GM18502 (cell line): ENCODE measurements around the gene ZNF813.
A peak's percentile ranks its signal among the peaks of the same experiment; 100 is the strongest.
"Not testable (repeated sequence)": the region's sequence is repeated elsewhere in the genome, so short reads cannot be mapped to it uniquely, and the experiment has no call there.

Experiments
- ATAC-seq: cut with Tn5 transposase; IDR thresholded peaks from one replicate; pipeline ENCODE4 v1.9.1; 2021; ENCODE audit warnings: mild to moderate bottlenecking; ENCODE audit not compliant: unreplicated experiment, poor library complexity

Gene ZNF813

GRCh38 chr19:53467485-53468262 lies at the start of gene ZNF813:
Gene ZNF813, plus strand, starts transcription at chr19:53467733. Its CDS starts 16,090 bp downstream, at chr19:53483823.
- peak; percentile 96 for ATAC-seq

GRCh38 chr19:53420520-53421315 lies 46.8 kb upstream of the ZNF813 start:
- not testable (repeated sequence) for ATAC-seq

GRCh38 chr19:53422551-53422950 lies 45.0 kb upstream of the ZNF813 start:
- no peak for ATAC-seq

GRCh38 chr19:53423074-53423473 lies 44.5 kb upstream of the ZNF813 start:
- ATAC-seq: not testable (repeated sequence)

- not testable (repeated sequence) for ATAC-seq
Measured at GRCh38 chr19:53423680-53424079, 43.9 kb upstream of the ZNF813 start.

- no peak for ATAC-seq
Measured at GRCh38 chr19:53424968-53425597, 42.5 kb upstream of the ZNF813 start.

- ATAC-seq: peak; percentile 97
Measured at GRCh38 chr19:53431399-53432087, 36.0 kb upstream of the ZNF813 start, which contains the start of gene ZNF761. Gene ZNF761, plus strand, starts transcription at chr19:53431984. Its CDS starts 15,285 bp downstream, at chr19:53447269.

- ATAC-seq: peak; percentile 42
Measured at GRCh38 chr19:53432088-53432661, 35.4 kb upstream of the ZNF813 start.

GRCh38 chr19:53443809-53444208 lies 23.7 kb upstream of the ZNF813 start:
- not testable (repeated sequence) for ATAC-seq

GRCh38 chr19:53447196-53447595 lies 20.3 kb upstream of the ZNF813 start:
- not testable (repeated sequence) for ATAC-seq

- ATAC-seq: no peak
Measured at GRCh38 chr19:53455828-53456227, 11.7 kb upstream of the ZNF813 start.

GRCh38 chr19:53460131-53460721 lies 7.3 kb upstream of the ZNF813 start:
- not testable (repeated sequence) for ATAC-seq

GRCh38 chr19:53461866-53462265 lies 5.7 kb upstream of the ZNF813 start:
- ATAC-seq: no peak

GRCh38 chr19:53462861-53463260 lies 4.7 kb upstream of the ZNF813 start:
- ATAC-seq: no peak

- no peak for ATAC-seq
Measured at GRCh38 chr19:53463263-53463662, 4.3 kb upstream of the ZNF813 start.

GRCh38 chr19:53466726-53467484 lies 628 bp upstream of the ZNF813 start:
- peak; percentile 17 for ATAC-seq

GRCh38 chr19:53468628-53469027 lies 1.1 kb downstream of the ZNF813 start:
- ATAC-seq: not testable (repeated sequence)

GRCh38 chr19:53471916-53472315 lies 4.4 kb downstream of the ZNF813 start:
- no peak for ATAC-seq

- not testable (repeated sequence) for ATAC-seq
Measured at GRCh38 chr19:53474832-53475231, 7.3 kb downstream of the ZNF813 start.
